GM12864 (cell line): Measurements from ENCODE around the gene SOX1.

Experiments
- DNase-seq: peaks from one replicate; pipeline ENCODE4 v3.0.0-alpha.2; 2011; ENCODE audit warnings: low read depth
- H3K4me3 ChIP-seq: 2 replicates; pipeline ENCODE4 v1.5.1; 2011; ENCODE audit warnings: mild to moderate bottlenecking, low read depth, low read length, control low read depth
- TF ChIP-seq, protein P1 (sequence below): IDR thresholded peaks from 2 replicates; pipeline ENCODE4 v1.5.1; 2011; ENCODE audit warnings: low read depth, mild to moderate bottlenecking, moderate library complexity, low read length, control low read depth, inconsistent platforms; ENCODE audit errors: missing control alignments

SOX1 gene

DNA sequence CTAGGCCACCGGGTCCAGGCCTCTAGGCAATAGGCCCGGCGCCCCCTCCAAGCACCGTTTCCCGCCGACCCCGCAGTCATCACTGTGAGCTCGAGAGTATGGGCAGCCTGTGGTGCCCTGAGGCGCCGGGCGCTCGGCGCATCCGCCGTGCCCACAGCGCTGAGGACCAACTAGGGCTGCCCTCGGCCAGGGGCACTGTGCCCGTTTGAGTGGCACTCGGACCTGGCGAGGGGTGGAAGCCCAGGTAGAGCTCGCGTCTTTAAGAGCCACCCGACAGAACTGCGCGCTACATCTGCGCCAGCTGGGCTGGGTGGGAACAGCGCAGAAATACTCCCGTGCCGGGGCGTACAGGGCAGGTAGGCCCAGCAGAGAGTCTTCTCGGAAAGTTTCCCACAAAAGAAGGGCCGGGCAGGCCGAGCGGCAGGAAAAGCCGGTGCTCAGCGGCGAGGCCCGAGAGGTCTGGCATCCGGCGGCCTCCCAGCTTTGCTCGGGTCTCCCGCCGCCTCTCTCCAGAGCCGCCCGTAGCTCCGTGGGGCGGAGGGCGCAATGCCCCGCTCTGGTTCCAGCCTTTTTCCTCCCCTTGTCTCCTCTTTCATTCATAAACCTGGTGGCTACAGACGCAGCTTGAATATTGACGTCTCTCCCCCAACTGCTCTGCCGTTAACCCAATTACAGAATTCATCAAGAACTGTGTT lies 5.4 kb upstream of the SOX1 start:
- H3K4me3 ChIP-seq, result no peak overlapping the region
- DNase-seq, result no peak
- TF ChIP-seq, protein P1, sequence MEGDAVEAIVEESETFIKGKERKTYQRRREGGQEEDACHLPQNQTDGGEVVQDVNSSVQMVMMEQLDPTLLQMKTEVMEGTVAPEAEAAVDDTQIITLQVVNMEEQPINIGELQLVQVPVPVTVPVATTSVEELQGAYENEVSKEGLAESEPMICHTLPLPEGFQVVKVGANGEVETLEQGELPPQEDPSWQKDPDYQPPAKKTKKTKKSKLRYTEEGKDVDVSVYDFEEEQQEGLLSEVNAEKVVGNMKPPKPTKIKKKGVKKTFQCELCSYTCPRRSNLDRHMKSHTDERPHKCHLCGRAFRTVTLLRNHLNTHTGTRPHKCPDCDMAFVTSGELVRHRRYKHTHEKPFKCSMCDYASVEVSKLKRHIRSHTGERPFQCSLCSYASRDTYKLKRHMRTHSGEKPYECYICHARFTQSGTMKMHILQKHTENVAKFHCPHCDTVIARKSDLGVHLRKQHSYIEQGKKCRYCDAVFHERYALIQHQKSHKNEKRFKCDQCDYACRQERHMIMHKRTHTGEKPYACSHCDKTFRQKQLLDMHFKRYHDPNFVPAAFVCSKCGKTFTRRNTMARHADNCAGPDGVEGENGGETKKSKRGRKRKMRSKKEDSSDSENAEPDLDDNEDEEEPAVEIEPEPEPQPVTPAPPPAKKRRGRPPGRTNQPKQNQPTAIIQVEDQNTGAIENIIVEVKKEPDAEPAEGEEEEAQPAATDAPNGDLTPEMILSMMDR, result no peak

DNA sequence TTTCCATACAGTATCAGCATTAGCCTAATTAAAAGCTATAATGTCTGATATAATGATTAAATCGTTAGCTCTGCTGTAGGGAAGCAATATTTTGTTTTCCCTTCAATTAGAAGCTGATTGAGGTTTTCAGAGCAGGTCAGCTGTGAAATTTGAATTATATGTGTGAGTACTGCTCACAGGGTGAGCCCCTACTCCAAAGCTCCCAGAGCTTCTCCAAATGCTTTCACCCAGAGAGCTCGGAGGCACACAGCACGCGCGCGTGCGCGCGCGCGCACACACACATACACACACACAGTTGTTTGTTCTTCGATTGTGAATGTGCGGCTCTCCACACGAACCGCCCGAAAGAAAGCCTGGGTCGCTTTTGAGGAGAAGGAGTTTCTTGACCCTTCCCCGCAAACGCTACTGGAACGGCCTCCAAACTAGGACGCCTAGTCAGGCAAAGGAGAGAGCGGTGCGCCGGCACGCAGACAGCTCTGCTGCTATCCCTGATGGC lies 4.8 kb upstream of the SOX1 start:
- TF ChIP-seq, protein P1, result no peak
- DNase-seq, result no peak
- H3K4me3 ChIP-seq, result no peak overlapping the region

DNA sequence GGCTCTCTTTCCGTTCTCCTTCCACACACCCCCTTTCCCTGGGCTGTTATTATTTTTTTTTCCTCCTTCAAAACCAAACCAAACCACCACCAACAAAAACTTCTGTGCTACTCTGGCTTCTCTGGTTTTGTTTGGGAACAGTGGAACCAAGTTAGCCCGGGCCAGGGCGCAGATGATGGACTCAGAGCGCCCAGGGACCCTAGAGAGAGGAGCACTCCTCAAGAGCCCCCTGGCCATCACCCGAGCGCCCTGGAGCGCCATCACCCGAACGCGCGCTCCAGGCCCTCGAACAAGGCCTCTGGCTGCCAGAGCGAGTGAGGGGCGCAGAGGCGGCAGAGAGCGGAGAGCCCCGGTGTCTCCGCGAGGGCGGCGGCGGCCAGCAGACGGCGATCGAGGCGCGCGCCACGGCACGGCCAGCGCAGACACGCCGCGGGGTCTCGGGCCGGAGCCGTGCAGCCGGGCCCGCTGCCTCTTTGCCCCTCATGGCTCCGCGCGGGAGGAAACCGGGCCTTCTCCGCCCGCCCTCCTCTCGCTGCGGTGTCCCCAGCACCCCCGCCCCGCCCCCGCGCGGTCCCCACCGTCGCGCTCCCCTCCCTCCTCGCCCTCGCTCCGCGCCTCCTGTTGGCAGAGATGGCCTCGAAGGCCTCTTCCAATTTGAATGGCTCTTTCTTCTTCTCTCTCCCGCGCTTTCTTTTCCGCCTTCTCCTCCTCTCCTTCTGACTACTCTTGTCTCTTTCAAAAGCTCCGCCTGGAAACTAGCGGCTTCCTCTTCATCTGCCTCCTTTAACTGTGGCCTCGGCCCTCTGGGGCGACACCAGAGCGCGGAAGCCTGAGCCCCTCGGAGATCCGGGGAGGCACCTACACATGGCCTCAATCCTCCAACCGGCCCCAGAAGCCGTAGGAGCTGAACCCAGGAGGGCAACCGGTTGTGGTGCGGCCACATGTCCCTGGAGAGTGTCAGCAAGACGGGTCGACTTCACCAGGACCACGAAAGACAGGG lies 4.1 kb upstream of the SOX1 start:
- TF ChIP-seq, protein P1, result no peak
- no peak overlapping the region for H3K4me3 ChIP-seq
- DNase-seq, result no peak

DNA sequence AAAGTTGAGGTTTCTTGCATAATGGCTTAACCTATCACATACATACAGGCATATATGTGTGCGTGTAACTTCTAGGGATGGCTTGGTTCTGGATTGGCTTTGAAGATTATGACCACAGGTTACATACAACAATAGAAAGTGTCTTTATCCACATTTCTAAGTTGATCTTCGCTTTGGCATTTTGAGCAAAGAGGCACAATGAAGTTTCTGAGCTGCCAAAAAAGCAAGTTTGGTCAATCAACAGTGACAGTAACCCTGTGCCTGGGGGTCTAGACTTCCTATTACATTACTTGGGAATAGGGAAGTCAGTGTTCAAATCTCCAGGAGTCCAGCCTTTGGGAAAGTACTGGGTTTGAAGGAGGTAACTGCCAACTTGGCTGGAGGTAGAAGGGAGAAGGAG lies 3.1 kb upstream of the SOX1 start:
- TF ChIP-seq, protein P1, result no peak
- no peak for DNase-seq
- H3K4me3 ChIP-seq, result no peak overlapping the region

DNA sequence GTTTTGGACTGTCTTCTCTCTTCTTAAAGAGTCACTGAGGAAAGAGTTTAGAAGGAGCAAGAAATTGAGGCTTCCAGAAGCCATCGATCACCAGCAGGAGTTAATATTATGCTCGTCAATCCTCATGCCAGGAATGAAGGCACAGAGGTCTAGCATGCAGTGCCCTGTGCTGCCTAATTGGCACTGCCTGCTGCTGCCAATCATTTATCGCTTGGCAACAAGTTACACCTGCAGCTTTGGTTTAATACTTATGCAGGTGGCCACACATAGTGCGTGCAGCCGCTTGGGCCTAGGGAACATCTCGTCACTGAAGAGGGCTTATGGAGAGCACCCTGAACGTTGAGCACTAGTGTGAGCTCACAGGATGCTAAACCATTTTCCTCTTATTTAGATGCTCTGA lies 2.7 kb upstream of the SOX1 start:
- TF ChIP-seq, protein P1, result no peak
- H3K4me3 ChIP-seq, result no peak overlapping the region
- no peak for DNase-seq

DNA sequence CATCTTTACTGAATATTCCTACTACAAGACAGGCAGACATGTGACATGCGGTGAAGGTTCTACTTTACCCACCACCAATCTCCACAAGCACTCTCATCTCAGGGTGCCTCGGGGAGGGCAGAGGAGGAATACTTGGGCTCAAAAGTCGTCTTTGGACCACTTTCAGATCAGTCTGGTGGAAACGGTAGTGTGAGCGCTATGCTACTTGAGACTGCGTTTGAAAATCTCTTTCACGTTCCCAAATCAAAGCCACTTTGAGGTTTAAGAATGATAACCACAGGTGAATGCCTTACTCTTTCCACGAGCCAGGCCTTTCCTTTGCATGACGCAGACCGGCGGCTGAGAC lies 1.5 kb upstream of the SOX1 start:
- no peak overlapping the region for H3K4me3 ChIP-seq
- DNase-seq, result no peak
- TF ChIP-seq, protein P1, result no peak
